Measurements from ENCODE around the gene TTC39B.
"Not testable (repeated sequence)": the region's sequence is repeated elsewhere in the genome, so short reads cannot be mapped to it uniquely, and the experiment has no call there.

The TTC39B gene

GRCh38 chr9:15306757-15307522 is at the start of gene TTC39B:
Gene TTC39B (minus strand): TSS chr9:15307216. CDS start chr9:15307125, 91 bp downstream.
- peak; percentile 70 for DNase-seq (ENCODE audit: low spot score)

- DNase-seq (ENCODE audit: low spot score): no peak
These were observed 48.7 kb upstream of the TTC39B start for GRCh38 chr9:15355669-15356068.

DNA sequence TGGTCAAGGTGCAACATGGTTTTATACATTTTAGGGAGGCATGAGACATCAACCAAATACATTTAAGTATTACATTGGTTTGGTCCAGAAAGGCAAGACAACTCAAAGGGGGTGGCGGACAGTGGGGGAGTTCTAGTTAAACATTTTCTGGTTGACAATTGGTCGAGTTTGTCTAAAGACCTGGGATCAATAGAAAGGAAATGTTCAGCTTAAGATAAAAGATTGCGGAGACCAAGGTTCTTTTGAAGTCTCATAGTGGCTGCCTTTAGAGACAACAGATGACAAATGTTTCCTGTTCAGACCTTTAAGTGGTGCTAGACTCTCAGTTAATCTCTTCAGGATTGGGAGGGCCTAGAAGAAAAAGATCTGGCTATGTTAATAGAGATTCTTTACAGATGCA is 47.7 kb upstream of the TTC39B start:
- DNase-seq (ENCODE audit: low spot score): no peak

DNA sequence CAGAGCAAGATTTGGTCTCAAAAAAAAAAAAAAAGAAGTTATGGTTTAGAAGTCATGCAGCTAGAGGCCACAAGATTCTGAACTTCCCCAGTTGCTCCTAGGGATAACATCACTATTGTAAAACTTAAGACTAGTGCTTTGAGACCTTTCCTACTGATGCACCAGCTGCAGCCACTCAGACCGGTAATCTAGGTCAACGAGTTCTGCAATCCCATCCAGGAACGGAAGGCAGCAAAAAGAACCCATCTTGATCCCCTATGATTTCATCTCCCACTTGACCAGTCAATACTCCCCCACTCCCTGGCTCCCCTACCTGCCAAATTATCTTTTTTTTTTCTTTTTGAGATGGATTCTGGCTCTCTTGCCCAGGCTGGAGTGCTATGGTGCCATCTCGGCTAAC is 46.9 kb upstream of the TTC39B start:
- DNase-seq (ENCODE audit: low spot score): no peak

DNA sequence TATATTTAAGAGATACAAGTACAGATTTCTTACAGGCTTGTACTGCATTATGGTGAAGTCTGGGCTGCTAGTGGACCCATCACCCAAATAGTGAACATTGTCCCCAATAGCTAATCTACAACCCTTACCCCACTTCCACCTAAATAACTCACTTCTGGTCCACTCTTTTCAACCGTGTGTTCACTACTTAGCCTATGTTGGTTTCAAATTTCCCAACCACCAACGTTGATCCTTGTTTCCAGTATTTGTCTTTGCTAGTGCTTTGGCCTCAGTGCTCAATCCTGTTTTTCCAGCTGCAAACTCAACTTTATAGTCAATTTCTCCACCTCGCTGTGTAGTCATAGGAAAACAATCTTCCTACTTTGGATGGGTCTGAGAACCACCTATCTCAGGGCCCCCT is 45.3 kb upstream of the TTC39B start:
- no peak for DNase-seq (ENCODE audit: low spot score)

DNA sequence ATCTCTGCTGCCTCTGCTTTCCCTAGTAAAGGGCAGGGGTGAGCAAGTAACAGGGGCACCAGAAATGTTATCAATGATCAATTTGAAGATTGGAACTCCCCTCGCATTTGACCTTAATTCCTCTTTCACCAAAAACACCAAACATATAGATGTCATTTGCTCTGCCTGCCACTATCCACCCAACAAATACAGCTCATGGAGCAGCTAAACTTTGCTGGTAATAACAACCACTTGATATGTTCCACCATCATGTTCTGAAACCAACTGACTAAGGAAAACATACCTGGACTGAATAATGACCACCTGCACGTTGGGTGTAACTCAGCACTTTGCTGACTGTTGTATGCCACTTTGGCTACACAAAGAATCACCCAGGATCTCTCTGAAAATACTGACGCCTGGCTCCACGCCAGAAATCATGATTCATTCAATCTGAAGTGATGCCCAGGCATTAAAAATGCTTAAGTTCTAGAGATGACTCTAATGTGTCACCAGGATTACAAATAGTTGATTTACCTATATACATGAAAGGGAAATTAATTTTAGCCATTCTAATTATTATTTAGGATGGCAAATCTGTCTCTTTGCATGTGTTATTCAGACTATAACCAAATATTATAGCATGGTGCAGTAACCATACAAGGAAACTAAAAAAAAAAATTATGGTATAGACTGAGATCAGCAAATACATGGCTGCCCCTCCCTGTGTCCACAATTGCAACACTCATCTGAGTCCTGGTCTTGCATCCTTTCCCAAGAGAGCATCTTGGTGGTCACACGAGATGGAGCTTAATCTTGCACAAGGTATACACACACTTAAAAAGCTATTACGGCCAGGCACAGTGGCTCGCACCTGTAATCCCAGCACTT is 43.1 kb upstream of the TTC39B start:
- no peak for DNase-seq (ENCODE audit: low spot score)

GRCh38 chr9:15346837-15347236 is 39.8 kb upstream of the TTC39B start:
- DNase-seq (ENCODE audit: low spot score): no peak

DNA sequence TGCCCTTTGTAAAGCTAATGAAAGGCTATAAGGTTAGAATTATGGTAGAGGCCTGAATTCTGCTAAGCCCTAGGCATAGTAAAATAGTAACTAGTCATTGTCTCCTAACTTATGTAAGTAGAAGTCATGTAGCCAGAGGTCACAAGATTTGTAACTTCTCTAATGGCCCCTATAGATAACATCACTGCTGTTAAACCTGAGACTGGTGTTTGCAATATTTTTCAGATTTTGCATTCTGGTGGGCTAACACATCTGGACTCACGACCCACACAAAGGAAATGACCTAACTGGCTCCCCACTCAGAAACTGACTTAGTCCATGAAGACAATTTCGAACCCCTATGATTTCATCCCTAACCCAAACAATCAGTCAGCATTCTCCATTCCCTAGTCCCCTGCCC is 37.2 kb upstream of the TTC39B start:
- DNase-seq (ENCODE audit: low spot score): no peak

DNA sequence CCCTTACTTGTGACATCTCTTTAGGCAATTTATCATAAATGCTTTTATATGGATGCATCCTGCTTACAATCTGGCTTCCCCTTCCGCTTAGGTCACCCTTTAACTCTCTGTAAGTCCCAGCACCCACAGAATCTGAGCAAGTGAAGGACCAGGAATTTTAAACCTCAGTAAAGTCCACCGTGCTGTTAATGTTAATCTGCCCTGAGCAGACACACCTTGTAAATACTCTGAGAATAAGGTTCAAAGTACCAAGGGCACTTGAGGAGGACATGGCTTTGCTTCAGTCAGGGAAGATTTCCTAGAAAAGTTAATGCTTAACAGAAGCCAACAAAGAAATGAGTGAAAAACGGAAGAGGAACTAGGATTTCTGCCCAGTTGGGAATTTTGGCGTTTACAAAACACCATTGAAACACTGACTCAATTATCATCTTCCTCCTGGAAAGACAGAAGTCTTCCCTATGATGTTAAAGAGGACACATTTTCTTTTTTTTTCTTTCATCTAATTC is 26.4 kb upstream of the TTC39B start:
- DNase-seq (ENCODE audit: low spot score): no peak

- DNase-seq (ENCODE audit: low spot score): no peak
These were observed 25.9 kb upstream of the TTC39B start for GRCh38 chr9:15332939-15333338.

DNA sequence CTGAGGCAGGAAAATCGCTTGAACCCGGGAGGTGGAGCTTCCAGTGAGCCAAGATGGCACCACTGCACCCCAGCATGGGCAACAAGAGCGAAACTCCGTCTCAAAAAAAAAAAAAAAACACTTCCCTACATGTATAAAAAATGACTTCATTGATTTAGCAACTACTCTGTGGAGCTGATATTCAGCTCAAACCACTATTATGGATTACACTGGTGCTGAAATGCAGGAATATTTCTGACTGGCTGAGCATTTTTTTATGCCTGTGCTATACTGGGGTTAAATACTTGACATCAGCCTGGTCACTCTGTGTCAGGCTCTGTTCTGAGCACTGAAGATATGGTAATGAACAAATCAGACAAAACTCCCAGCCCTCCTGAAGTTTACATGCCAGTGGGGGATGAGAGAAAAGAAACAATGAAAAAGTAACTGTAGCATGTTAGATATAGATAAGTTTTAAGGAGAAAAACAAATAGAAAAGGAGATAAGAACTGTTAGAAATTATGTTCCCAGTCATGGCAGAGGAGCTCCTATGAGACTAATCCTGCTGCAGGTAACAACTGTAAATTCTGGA is 22.6 kb upstream of the TTC39B start:
- DNase-seq (ENCODE audit: low spot score): no peak

DNA sequence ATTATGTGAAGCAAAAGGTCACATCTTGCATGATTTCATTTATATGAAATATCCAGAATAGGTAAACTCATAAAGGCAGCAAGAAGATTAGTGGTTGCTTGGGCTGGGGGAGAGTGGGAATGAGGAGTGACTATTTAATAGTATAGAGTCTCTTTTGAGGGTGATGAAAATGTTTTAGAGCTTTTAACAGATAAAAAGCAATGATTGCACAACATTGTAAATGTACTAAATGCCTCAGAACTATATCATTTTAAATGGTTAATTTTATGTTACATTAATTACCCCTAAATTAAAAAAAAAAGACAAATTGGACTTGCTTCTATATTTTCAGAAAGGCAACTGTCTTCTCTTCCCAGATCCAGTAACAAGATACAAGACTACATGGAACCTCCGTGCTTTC is 21.9 kb upstream of the TTC39B start:
- no peak for DNase-seq (ENCODE audit: low spot score)

- DNase-seq (ENCODE audit: low spot score): not testable (repeated sequence)
These were observed 15.7 kb upstream of the TTC39B start for GRCh38 chr9:15322695-15323094.

- not testable (repeated sequence) for DNase-seq (ENCODE audit: low spot score)
These were observed 12.6 kb upstream of the TTC39B start for GRCh38 chr9:15319661-15320060.

- no peak for DNase-seq (ENCODE audit: low spot score)
These were observed 10.8 kb upstream of the TTC39B start for GRCh38 chr9:15317836-15318235.

- no peak for DNase-seq (ENCODE audit: low spot score)
These were observed 4.6 kb upstream of the TTC39B start for GRCh38 chr9:15311607-15312006.

- no peak for DNase-seq (ENCODE audit: low spot score)
These were observed 3.3 kb upstream of the TTC39B start for GRCh38 chr9:15310107-15310850.

DNA sequence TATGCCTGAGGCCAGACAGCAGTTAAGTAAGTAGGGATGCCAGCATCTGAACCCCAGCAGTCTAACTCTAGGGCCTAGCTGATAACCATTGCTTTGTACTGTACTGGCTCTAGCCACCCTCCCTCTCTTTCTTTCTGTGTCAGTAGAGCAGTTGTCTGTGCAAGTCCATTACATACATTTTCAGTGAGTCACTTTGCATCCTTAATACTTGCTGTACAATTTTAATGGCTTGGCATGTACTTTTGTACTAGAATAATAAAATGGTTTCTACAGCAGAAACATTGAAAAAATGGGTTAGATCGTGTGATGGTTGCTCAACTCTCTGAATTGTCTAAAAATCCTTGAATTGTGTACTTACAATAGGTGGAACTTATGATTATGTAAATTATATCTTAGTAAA is 1.5 kb upstream of the TTC39B start:
- DNase-seq (ENCODE audit: low spot score): no peak

- no peak for DNase-seq (ENCODE audit: low spot score)
These were observed 466 bp upstream of the TTC39B start for GRCh38 chr9:15307523-15307841.

- DNase-seq (ENCODE audit: low spot score): no peak
These were observed 804 bp downstream of the TTC39B start for GRCh38 chr9:15306068-15306756.

- DNase-seq (ENCODE audit: low spot score): no peak
These were observed 1.5 kb downstream of the TTC39B start for GRCh38 chr9:15305470-15305869.

GRCh38 chr9:15304632-15305031 is 2.4 kb downstream of the TTC39B start:
- peak; percentile 8 for DNase-seq (ENCODE audit: low spot score)
